ENCODE data around the gene GIT2. TPM values are rescaled to one million over a fixed set of nuclear protein-coding genes. Genes with fewer than 3 reads are reported as not detected.
"Not testable (repeated sequence)": the region's sequence is repeated elsewhere in the genome, so short reads cannot be mapped to it uniquely, and the experiment has no call there.

GIT2 gene
- total RNA-seq, 2 donors from 2014 or later, result 84.9 to 95.9 TPM

DNA sequence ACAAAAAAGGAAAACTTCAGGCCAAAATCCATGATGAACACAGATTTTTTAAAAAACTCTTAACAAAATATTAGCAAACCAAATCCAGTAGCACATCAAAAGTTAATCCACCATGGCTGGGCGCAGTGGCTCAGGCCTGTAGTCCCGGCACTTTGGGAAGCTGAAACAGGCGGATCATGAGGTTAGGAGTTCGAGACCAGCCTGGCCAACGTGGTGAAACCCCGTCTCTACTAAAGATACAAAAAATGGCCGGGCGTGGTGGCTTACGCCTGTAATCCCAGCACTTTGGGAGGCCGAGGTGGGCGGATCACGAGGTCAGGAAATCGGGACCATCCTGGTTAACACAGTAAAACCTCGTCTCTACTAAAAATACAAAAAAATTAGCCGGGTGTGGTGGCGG lies 9.9 kb downstream of the GIT2 start:
- not testable (repeated sequence) for H3K9me3 ChIP-seq (ENCODE audit: control insufficient read depth, low read length, poor library complexity, severe bottlenecking); DNase-seq; H3K4me3 Mint-ChIP-seq; H3K27me3 Mint-ChIP-seq; ATAC-seq; H3K27ac Mint-ChIP-seq; H3K4me1 Mint-ChIP-seq
- peaks cover 14% of the 10 kb centered on the region for H3K36me3 Mint-ChIP-seq (ENCODE audit: low read depth)

DNA sequence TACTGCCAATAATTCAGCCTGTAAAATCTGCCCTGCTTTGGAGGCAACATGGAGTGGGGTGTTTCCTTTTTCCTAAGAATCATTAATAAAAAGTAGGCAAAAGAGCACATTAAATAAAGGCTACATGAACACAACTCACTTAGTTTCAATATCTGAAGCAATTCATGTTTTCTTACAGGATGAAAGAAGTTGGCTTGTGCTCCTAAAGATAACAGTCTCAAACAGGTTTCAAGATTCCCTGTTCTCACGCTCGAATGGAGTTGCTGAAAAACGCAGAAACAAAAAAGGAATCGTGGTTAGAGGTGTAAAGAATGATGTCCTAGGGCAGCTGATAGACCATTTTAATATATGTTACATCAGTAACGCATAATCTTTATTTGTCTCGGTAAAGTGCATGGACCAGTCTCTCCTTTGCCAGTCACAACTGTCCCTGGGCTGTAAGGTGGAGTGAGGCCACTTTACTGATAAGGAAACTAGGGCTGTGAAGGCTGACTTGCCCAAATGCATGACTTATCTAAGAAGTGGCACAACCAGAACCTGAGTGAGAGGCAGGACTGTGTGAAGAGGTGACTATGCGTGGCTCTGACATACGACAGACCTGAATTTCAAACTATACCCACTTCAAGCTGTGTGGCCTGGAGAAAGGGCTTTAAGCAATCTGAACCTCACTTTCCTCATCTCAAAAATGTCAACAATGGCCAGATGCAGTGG lies 12.6 kb downstream of the GIT2 start:
- DNase-seq (no peak), ATAC-seq (no peak)
- H3K4me3 Mint-ChIP-seq, result no peak overlapping the region
- peak overlapping the region; percentile 94 for H3K27ac Mint-ChIP-seq
- H3K27me3 Mint-ChIP-seq, result no peaks in the 10 kb centered on the region
- peaks cover 13% of the 10 kb centered on the region for H3K36me3 Mint-ChIP-seq (ENCODE audit: low read depth)
- H3K4me1 Mint-ChIP-seq, result peaks cover 16% of the 10 kb centered on the region
- no peaks in the 10 kb centered on the region for H3K9me3 ChIP-seq (ENCODE audit: control insufficient read depth, low read length, poor library complexity, severe bottlenecking)

DNA sequence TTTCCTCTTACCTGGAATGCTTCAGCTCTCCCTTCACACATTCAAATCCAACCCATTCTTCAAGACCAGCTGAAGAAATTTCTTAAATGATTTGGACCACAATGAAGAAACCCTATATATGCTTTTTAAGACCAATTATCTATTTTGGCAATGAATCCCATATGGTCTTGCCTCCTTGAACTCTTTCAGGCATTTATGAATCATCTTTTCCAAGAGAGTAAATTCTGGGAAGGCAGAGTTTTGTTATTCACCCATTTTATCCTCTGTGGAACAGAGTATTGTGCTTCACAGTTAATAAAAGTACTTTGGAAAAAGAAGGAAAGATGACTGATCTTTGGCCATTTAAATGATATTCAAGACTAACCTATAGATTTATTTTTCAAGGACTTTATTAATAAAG lies 14.0 kb downstream of the GIT2 start:
- Mint-ChIP-seq H3K4me3 (peak overlapping the region; percentile 63), H3K27ac (peak overlapping the region; percentile 94), H3K4me1 (peaks cover 16% of the 10 kb centered on the region), H3K27me3 (no peaks in the 10 kb centered on the region), H3K36me3 (ENCODE audit: low read depth) (peaks cover 16% of the 10 kb centered on the region)
- ATAC-seq (no peak), DNase-seq (no peak)
- H3K9me3 ChIP-seq (ENCODE audit: control insufficient read depth, low read length, poor library complexity, severe bottlenecking), result no peaks in the 10 kb centered on the region

DNA sequence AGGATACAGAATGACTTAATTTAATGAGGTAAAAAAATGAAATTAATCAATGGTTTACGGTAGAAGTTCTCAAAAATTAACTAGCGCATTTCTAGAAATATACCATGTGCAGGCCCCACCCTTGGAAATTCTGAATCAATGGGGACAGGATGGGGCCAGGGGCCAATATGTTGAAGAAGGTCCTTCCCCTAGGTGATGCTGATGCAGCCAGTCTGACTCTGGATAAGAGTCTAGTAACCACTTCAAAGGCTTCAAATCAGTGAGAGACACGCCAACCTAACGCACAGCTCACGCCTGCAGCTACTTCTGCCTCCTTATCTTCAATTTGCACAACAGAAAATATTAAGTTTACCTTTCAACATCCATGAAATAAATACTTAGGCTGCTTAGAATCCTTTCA lies 14.9 kb downstream of the GIT2 start:
- H3K4me3 Mint-ChIP-seq, result no peak overlapping the region
- H3K27ac Mint-ChIP-seq, result peak overlapping the region; percentile 94
- ATAC-seq (peak; percentile 99), DNase-seq (peak in 2 of 3 donors; percentile 27 to 47)
- H3K36me3 Mint-ChIP-seq (ENCODE audit: low read depth), result peaks cover 16% of the 10 kb centered on the region
- no peaks in the 10 kb centered on the region for H3K9me3 ChIP-seq (ENCODE audit: control insufficient read depth, low read length, poor library complexity, severe bottlenecking)
- H3K27me3 Mint-ChIP-seq, result no peaks in the 10 kb centered on the region
- peaks cover 16% of the 10 kb centered on the region for H3K4me1 Mint-ChIP-seq

DNA sequence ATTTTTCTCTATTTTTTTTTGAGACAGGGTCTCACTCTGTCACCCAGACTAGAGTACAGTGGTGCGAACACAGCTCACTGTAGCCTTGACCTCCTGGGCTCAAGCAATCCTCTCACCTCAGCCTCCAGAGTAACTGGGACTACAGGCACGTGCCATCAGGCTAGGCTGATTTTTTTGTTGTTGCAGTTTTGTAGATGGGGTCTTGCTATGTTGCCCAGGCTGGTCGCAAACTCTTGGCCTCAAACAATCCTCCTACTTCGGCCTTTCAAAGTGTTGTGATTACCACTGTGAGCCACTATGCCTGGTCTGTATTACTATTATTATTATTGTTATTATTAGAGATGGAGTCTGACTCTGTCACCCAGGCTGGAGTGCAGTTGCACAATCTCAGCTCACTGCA lies 23.3 kb downstream of the GIT2 start:
- peaks cover 17% of the 10 kb centered on the region for H3K4me1 Mint-ChIP-seq
- H3K27ac Mint-ChIP-seq, result peak overlapping the region; percentile 94
- ATAC-seq (no peak), DNase-seq (no peak)
- peaks cover 5% of the 10 kb centered on the region for H3K36me3 Mint-ChIP-seq (ENCODE audit: low read depth)
- no peak overlapping the region for H3K4me3 Mint-ChIP-seq
- no peaks in the 10 kb centered on the region for H3K27me3 Mint-ChIP-seq
- no peaks in the 10 kb centered on the region for H3K9me3 ChIP-seq (ENCODE audit: control insufficient read depth, low read length, poor library complexity, severe bottlenecking)

DNA sequence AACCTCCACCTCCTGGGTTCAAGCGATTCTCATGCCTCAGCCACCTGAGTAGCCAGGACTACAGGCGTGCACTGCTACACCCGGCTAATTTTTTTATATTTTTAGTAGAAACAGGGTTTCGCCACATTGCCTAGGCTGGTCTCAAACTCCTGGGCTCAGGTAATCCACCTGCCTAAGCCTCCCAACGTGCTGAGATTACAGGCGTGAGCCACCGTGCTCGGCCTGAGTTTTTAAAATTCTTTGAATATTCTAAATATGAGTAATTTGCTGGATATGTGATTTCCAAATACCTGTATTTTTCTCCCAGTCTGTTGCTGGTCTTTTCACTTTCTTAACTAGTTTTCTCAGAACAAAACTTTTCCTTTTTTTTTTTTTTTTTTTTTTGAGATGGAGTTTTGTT lies 27.4 kb downstream of the GIT2 start:
- no peak for DNase-seq
- H3K27me3 Mint-ChIP-seq, result no peaks in the 10 kb centered on the region
- peaks cover 28% of the 10 kb centered on the region for H3K4me1 Mint-ChIP-seq
- H3K9me3 ChIP-seq (ENCODE audit: control insufficient read depth, low read length, poor library complexity, severe bottlenecking), result no peaks in the 10 kb centered on the region
- H3K4me3 Mint-ChIP-seq, result peak overlapping the region; percentile 41
- peak overlapping the region; percentile 93 for H3K27ac Mint-ChIP-seq
- H3K36me3 Mint-ChIP-seq (ENCODE audit: low read depth), result peaks cover 5% of the 10 kb centered on the region
- ATAC-seq, result no peak

DNA sequence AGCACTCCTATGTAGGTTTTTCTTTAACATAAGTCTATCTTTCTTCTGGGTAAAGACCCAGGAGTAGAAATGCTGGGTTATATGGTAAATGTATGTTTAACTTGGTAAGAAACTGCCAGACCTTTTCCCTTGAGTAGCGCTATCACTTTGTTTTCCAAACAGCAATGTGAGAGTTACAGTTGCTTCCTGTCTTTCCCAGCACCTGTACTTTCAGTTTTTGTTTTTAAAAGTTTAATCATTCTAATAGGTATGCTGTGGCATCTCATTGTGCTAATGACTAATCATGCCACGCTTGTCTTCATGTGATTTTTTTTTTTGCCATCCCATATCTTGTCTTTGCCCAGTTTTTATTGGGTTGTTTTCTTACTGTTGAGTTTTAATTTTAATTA lies 28.1 kb downstream of the GIT2 start:
- H3K9me3 ChIP-seq (ENCODE audit: control insufficient read depth, low read length, poor library complexity, severe bottlenecking), result no peaks in the 10 kb centered on the region
- ATAC-seq (peak; percentile 75), DNase-seq (no peak)
- peak overlapping the region; percentile 93 for H3K27ac Mint-ChIP-seq
- H3K4me1 Mint-ChIP-seq, result peaks cover 27% of the 10 kb centered on the region
- peaks cover 4% of the 10 kb centered on the region for H3K36me3 Mint-ChIP-seq (ENCODE audit: low read depth)
- H3K4me3 Mint-ChIP-seq, result peak overlapping the region; percentile 83
- no peaks in the 10 kb centered on the region for H3K27me3 Mint-ChIP-seq

DNA sequence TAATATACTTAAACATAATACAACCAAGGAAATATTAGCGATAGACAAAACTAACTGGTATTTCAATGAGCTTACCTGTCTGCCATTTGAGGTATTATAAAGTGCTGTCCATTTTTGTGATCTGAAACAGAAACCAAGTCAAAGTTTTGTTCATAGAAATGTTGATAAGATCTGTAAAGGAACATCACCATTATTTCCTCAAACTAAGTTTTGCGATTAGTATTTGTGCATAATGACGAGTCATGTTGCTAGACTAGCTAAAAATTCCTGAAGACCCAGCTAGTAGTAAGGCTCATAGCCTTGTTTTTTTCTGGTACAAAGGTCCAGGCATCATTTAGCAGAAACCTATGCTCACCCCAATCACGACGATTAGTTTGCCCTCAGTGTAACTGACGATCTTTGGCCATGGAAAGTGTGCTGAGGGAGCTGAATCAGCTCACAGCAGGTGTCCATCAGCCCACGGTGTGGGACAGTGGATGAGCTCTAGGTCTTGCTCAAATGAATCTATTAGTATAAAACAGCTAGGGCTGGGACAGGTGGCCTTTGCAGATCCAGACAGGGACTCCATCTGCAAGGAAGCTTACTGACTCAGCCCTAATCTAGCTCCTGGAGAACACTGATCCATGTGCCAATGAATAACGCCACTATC lies 28.7 kb downstream of the GIT2 start:
- H3K36me3 Mint-ChIP-seq (ENCODE audit: low read depth), result peaks cover 4% of the 10 kb centered on the region
- ATAC-seq, result peak; percentile 64
- no peak for DNase-seq
- no peaks in the 10 kb centered on the region for H3K9me3 ChIP-seq (ENCODE audit: control insufficient read depth, low read length, poor library complexity, severe bottlenecking)
- peak overlapping the region; percentile 83 for H3K4me3 Mint-ChIP-seq
- H3K4me1 Mint-ChIP-seq, result peaks cover 27% of the 10 kb centered on the region
- peak overlapping the region; percentile 93 for H3K27ac Mint-ChIP-seq
- H3K27me3 Mint-ChIP-seq, result no peaks in the 10 kb centered on the region

DNA sequence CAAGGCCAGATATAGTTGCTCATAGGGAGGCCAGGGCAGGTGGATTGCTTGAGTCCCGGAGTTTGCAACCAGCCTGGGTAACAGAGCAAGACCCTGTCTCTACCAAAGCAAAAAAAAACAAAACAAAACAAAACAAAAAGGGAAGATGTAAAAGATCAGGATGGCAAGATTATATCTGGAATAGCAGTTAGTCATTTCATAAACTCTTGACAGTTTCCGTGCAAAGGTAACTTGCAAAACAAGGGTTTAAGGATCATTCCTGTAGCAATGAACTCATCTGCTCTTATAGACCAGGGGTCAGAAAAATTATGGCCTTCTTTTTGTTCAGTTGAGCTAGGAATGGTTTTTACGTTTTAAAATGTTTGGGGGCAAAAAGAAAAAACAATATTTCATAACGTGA lies 29.6 kb downstream of the GIT2 start:
- H3K36me3 Mint-ChIP-seq (ENCODE audit: low read depth), result peaks cover 4% of the 10 kb centered on the region
- peaks cover 30% of the 10 kb centered on the region for H3K4me1 Mint-ChIP-seq
- no peaks in the 10 kb centered on the region for H3K27me3 Mint-ChIP-seq
- ATAC-seq (no peak), DNase-seq (no peak)
- H3K9me3 ChIP-seq (ENCODE audit: control insufficient read depth, low read length, poor library complexity, severe bottlenecking), result no peaks in the 10 kb centered on the region
- H3K4me3 Mint-ChIP-seq, result peak overlapping the region; percentile 12
- peak overlapping the region; percentile 93 for H3K27ac Mint-ChIP-seq

DNA sequence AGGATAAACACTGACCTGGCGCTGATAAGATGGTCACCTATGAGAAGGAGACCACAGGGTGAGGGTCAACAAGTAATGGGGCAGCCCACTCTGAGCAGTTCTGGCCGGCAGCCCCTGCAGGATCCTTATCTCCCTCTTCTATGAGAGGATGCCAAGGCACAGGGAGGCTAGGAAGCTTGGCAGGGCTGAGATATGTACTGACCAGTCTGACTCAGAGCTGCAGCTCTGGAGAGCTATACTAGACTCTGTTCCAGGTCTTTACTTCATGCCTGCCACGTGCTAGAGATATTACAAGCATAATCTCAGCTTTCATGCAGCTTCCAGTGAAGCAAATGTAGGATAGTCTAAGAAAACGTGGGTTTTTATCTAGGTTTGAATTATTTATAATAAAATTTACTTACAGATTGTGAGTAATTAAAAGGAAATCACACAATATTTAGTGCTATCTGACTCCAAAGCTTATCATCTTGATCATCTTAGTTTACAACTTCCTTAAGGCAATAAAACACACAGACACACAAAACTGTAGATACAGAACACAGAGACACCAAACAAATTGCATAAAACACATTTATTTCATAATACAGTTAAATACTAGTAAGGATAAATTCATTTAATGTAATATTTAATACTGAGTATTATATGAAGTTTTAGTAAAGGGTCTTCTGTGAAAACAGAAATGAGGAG lies 32.3 kb downstream of the GIT2 start:
- Mint-ChIP-seq H3K36me3 (ENCODE audit: low read depth) (peaks cover 4% of the 10 kb centered on the region), H3K27me3 (no peaks in the 10 kb centered on the region), H3K27ac (peak overlapping the region; percentile 67), H3K4me1 (peaks cover 27% of the 10 kb centered on the region), H3K4me3 (no peak overlapping the region)
- no peak for DNase-seq
- H3K9me3 ChIP-seq (ENCODE audit: control insufficient read depth, low read length, poor library complexity, severe bottlenecking), result no peaks in the 10 kb centered on the region
- no peak for ATAC-seq

DNA sequence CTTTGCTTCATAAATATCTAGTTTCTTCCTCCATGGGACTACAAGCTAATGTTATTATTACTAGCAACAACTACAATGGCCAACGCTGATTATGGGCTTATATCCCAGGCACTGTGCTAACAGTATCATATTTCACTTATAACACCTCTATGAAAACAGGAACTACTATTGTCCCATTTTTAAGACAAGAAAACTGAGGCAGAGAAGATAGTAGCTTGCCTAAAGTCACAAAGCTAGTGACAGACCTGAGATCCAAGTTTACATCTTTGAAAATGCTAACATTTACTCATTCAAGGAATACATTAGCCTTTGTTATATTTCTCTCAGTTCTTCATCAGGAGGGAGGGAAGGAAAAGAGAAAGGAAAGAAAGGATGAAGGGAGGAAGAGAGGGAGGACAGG lies 32.8 kb downstream of the GIT2 start:
- peaks cover 4% of the 10 kb centered on the region for H3K36me3 Mint-ChIP-seq (ENCODE audit: low read depth)
- no peak for ATAC-seq

DNA sequence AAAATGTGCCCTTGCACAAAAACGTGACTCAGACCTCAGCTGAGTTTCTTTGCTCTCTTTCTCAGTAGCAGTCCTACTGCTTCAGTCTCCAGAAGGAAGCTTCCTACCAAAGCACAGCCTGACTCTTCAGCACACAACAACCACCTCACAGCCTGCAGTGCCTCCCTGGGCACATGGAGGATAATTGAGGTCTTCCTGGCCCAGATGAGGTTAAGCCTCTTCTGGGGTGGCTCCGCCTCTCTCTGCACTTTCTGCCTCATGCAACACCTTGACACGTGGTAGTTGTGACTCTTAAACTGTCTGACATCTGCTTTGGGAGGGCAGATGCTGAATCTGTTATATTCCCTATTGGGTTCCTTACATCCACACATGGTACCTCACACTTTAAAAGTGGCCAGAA lies 33.8 kb downstream of the GIT2 start:
- no peak for DNase-seq
- Mint-ChIP-seq H3K27ac (peak overlapping the region; percentile 41), H3K27me3 (no peaks in the 10 kb centered on the region), H3K36me3 (ENCODE audit: low read depth) (peaks cover 4% of the 10 kb centered on the region), H3K4me1 (peaks cover 20% of the 10 kb centered on the region), H3K4me3 (no peak overlapping the region)
- H3K9me3 ChIP-seq (ENCODE audit: control insufficient read depth, low read length, poor library complexity, severe bottlenecking), result no peaks in the 10 kb centered on the region
- no peak for ATAC-seq

More for the DNA sequence above, 32.8 kb downstream of the GIT2 start:
- no peaks in the 10 kb centered on the region for H3K9me3 ChIP-seq (ENCODE audit: control insufficient read depth, low read length, poor library complexity, severe bottlenecking)
- Mint-ChIP-seq H3K27ac (peak overlapping the region; percentile 41), H3K27me3 (no peaks in the 10 kb centered on the region), H3K4me3 (peak overlapping the region; percentile 57), H3K4me1 (peaks cover 27% of the 10 kb centered on the region)
- no peak for DNase-seq

DNA sequence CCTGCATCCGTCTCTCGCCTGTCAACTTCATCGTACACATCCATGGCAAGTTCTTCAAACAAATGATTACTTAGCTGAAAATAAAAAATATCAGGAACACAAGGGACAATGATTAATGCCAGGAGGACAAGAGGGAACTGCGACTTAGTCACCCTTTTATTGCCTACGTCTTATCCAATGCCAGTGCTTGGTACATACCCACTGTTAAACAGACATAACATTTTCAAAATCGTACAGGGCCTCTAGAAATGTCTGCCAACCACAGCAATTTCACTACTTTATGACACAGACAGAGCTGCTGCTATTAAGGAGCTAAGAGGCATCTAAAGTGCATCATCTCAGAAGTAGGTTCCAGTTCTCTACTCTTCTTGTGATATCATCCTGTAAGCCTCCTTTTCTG lies 34.6 kb downstream of the GIT2 start:
- no peak for DNase-seq
- Mint-ChIP-seq H3K4me1 (peaks cover 18% of the 10 kb centered on the region), H3K4me3 (no peak overlapping the region), H3K36me3 (ENCODE audit: low read depth) (peaks cover 4% of the 10 kb centered on the region), H3K27ac (peak overlapping the region; percentile 16), H3K27me3 (no peaks in the 10 kb centered on the region)
- no peak for ATAC-seq
- H3K9me3 ChIP-seq (ENCODE audit: control insufficient read depth, low read length, poor library complexity, severe bottlenecking), result no peaks in the 10 kb centered on the region

Data from T-helper 17 cell (primary cell).